IPS-20b (cell line): ENCODE results near the gene CLSTN2.

Experiments
- H3K27ac ChIP-seq: one replicate; pipeline ENCODE4 v1.5.1; 2013; ENCODE audit warnings: low read length
- H3K27me3 ChIP-seq: 2 replicates; pipeline ENCODE4 v1.6.1; 2013; ENCODE audit warnings: mild to moderate bottlenecking, low read length, inconsistent platforms; ENCODE audit not compliant: insufficient read depth
- H3K36me3 ChIP-seq: 2 replicates; pipeline ENCODE4 v1.6.1; 2013; ENCODE audit warnings: low read depth, mild to moderate bottlenecking, inconsistent platforms, low read length, moderate library complexity; ENCODE audit not compliant: insufficient read depth
- H3K4me1 ChIP-seq: 2 replicates; pipeline ENCODE4 v1.6.1; 2013; ENCODE audit warnings: mild to moderate bottlenecking, control low read depth, inconsistent platforms, low read length, moderate library complexity; ENCODE audit not compliant: insufficient read depth
- H3K4me3 ChIP-seq: 2 replicates; pipeline ENCODE4 v1.5.1; 2013; ENCODE audit warnings: mild to moderate bottlenecking, low read length, inconsistent platforms
- H3K9ac ChIP-seq: 2 replicates; pipeline ENCODE4 v1.6.1; 2013; ENCODE audit warnings: low read depth, mild to moderate bottlenecking, inconsistent platforms, low read length, moderate library complexity
- H3K9me3 ChIP-seq: 2 replicates; pipeline ENCODE4 v1.6.1; 2013; ENCODE audit warnings: mild to moderate bottlenecking, low read depth, low read length, inconsistent platforms; ENCODE audit not compliant: insufficient read depth

Gene CLSTN2

GRCh38 chr3:140258222-140258724 lies 323.3 kb downstream of the CLSTN2 start:
- no peak overlapping the region for H3K9ac ChIP-seq
- H3K27ac ChIP-seq, result no peak overlapping the region
- H3K4me3 ChIP-seq, result no peak overlapping the region
- peaks cover 12% of the 10 kb centered on the region; the same call in 1 of the 2 replicates for H3K4me1 ChIP-seq
- H3K27me3 ChIP-seq, result no peaks in the 10 kb centered on the region
- no peaks in the 10 kb centered on the region for H3K36me3 ChIP-seq
- H3K9me3 ChIP-seq, result no peaks in the 10 kb centered on the region

GRCh38 chr3:140265302-140265701 lies 330.3 kb downstream of the CLSTN2 start:
- H3K36me3 ChIP-seq, result no peaks in the 10 kb centered on the region
- H3K27ac ChIP-seq, result no peak overlapping the region
- H3K4me3 ChIP-seq, result no peak overlapping the region
- H3K4me1 ChIP-seq, result no peaks in the 10 kb centered on the region
- H3K9ac ChIP-seq, result no peak overlapping the region
- H3K9me3 ChIP-seq, result no peaks in the 10 kb centered on the region
- no peaks in the 10 kb centered on the region for H3K27me3 ChIP-seq

DNA sequence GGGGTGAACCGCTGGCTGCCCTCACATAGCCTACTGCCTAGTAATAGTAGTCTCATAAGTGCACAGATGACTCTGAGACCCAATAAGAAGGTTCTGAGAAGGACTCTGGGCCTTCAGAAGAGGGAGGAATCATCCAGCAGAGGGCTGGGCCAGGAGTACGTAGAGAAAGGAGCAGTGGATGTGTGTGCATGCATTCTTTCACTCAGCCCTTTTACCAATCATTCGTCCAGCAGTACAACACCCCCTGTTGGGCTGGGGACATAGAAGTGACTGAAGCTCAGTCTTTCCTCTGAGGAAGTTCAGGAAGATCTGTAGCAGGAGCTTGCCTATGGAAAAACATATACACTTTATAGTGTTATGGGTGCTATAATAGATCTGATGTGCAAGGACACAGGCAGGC lies 333.1 kb downstream of the CLSTN2 start:
- no peak overlapping the region for H3K27ac ChIP-seq
- H3K27me3 ChIP-seq, result no peaks in the 10 kb centered on the region
- H3K9me3 ChIP-seq, result no peaks in the 10 kb centered on the region
- H3K36me3 ChIP-seq, result no peaks in the 10 kb centered on the region
- no peak overlapping the region for H3K4me3 ChIP-seq
- no peaks in the 10 kb centered on the region for H3K4me1 ChIP-seq
- H3K9ac ChIP-seq, result no peak overlapping the region

DNA sequence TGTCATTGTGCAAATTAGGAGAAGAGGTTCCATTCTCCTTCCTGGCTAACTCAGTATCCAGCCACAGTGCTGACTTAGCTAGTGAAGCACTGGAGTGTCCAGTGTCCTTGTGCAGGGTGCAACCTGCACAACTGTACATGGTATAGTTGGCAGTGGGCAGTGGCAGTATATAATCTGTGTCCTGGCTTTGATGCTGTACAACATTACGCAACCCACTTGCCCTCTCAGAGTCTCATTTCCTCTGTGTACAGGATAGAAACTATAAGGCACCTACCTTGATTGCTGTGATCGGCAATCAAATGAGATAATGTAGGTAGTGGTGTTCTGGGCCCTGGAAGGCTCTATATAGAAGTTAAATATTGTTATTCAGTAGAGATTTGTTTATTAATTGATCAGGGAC lies 333.6 kb downstream of the CLSTN2 start:
- no peaks in the 10 kb centered on the region for H3K36me3 ChIP-seq
- no peak overlapping the region for H3K27ac ChIP-seq
- H3K9ac ChIP-seq, result no peak overlapping the region
- no peaks in the 10 kb centered on the region for H3K4me1 ChIP-seq
- no peaks in the 10 kb centered on the region for H3K27me3 ChIP-seq
- no peaks in the 10 kb centered on the region for H3K9me3 ChIP-seq
- no peak overlapping the region for H3K4me3 ChIP-seq

DNA sequence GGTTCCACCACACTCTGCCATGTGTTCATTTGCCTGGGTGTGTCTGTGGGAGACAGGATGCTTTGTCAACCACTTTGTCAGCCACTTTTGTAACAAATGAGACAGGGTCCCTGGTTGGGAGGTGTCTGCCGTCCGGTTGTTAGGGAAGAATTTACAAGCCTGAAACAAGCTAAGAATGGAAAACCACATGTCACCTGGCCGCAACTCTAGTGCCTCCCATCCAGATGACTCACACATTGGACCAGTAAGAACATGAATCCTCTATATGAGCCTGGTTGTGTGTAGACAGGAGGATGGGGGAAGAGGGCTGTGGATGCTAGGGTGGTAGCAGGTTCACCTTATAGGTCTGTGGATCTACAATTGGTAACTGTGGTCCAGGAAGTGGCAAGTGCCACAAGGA lies 335.3 kb downstream of the CLSTN2 start:
- Histone ChIP-seq H3K27ac (no peak overlapping the region), H3K4me1 (no peaks in the 10 kb centered on the region), H3K27me3 (no peaks in the 10 kb centered on the region), H3K4me3 (no peak overlapping the region), H3K9me3 (no peaks in the 10 kb centered on the region), H3K36me3 (no peaks in the 10 kb centered on the region), H3K9ac (no peak overlapping the region)

DNA sequence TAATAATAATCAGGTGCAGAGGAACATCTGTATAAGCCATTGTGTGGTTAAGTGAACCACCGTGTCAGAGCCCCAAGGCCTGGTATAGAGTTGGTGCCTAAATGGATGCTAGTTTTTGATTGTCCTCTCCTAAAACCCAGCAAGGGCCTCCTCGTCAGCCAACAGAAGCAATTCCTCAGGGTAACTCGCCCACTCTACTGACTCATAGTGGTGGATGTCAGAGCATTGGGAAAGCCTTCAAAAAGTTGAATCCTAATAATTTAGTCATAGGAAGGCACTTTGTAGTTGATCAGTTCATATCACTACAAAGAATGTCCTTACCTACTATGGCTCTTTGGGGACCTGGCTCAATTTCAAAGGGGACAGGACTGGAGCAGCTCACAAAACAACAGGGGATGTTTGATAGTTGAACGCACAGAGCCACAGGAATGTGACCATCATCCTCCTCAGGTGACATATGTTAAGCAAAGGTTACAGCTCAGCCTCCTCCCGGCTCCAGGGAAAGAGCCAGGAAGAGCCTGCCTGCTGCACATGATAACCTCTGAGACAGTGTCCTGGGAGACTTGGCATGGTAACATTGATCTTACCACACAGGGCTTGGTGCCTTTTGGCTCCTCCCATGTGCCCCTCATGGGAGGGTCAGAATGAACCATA lies 338.7 kb downstream of the CLSTN2 start:
- no peak overlapping the region for H3K27ac ChIP-seq
- no peaks in the 10 kb centered on the region for H3K36me3 ChIP-seq
- H3K27me3 ChIP-seq, result no peaks in the 10 kb centered on the region
- H3K9ac ChIP-seq, result no peak overlapping the region
- no peaks in the 10 kb centered on the region for H3K9me3 ChIP-seq
- no peaks in the 10 kb centered on the region for H3K4me1 ChIP-seq
- no peak overlapping the region for H3K4me3 ChIP-seq

GRCh38 chr3:140274429-140274828 lies 339.4 kb downstream of the CLSTN2 start:
- no peak overlapping the region for H3K9ac ChIP-seq
- H3K27me3 ChIP-seq, result no peaks in the 10 kb centered on the region
- H3K27ac ChIP-seq, result no peak overlapping the region
- H3K9me3 ChIP-seq, result no peaks in the 10 kb centered on the region
- H3K36me3 ChIP-seq, result no peaks in the 10 kb centered on the region
- H3K4me3 ChIP-seq, result no peak overlapping the region
- no peaks in the 10 kb centered on the region for H3K4me1 ChIP-seq

DNA sequence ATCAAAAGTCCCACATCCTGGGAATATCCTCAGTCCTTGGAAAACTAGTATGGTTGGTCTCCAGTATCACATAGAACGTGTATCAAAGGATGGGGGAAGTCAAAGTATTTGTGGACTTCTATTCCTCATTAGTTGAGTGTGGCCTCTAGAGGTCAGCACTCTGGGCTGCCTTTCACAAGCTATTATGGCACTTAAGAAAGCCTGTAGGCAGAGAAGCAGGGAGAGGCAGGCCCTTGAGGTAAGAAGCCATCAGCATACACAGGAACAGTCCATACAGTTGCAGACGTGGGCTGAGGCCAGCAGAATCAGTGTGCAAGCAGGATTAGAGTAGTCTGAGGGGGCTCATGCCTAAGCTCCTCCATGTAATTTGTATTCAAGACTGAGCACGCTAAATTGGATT lies 341.7 kb downstream of the CLSTN2 start:
- Histone ChIP-seq H3K36me3 (no peaks in the 10 kb centered on the region), H3K9ac (no peak overlapping the region), H3K9me3 (no peaks in the 10 kb centered on the region), H3K4me3 (no peak overlapping the region), H3K27me3 (no peaks in the 10 kb centered on the region), H3K27ac (no peak overlapping the region), H3K4me1 (no peaks in the 10 kb centered on the region)

- Histone ChIP-seq H3K4me1 (no peaks in the 10 kb centered on the region), H3K4me3 (no peak overlapping the region), H3K9me3 (no peaks in the 10 kb centered on the region), H3K36me3 (no peaks in the 10 kb centered on the region), H3K27me3 (no peaks in the 10 kb centered on the region), H3K27ac (no peak overlapping the region), H3K9ac (no peak overlapping the region)
These were observed 342.9 kb downstream of the CLSTN2 start for GRCh38 chr3:140277886-140278285.

- Histone ChIP-seq H3K36me3 (no peaks in the 10 kb centered on the region), H3K4me1 (peaks cover 7% of the 10 kb centered on the region; the same call in 1 of the 2 replicates), H3K9me3 (no peaks in the 10 kb centered on the region), H3K27me3 (no peaks in the 10 kb centered on the region), H3K27ac (no peak overlapping the region), H3K9ac (no peak overlapping the region), H3K4me3 (no peak overlapping the region)
These were observed 349.4 kb downstream of the CLSTN2 start for GRCh38 chr3:140284372-140284771.

DNA sequence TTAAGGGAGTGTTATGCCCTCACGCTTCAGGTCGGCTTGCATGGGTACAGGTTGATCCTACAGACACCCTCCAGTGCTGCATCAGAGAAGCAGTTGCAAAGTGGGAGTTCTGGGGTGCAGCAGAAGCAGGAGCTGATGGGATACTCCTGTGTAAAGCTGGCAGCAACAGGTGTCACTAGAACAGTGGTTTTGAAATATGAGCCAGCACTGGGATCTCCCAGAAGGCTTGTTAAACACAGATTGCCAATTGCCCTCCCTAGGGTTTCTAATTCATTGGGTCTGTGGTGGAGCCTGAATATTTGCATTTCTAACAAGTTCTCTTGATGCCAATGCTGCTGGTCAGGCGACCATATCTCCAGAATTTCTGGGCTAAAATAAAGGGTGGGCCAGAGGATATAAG lies 350.4 kb downstream of the CLSTN2 start:
- Histone ChIP-seq H3K36me3 (no peaks in the 10 kb centered on the region), H3K27me3 (no peaks in the 10 kb centered on the region), H3K9me3 (no peaks in the 10 kb centered on the region), H3K9ac (no peak overlapping the region), H3K27ac (no peak overlapping the region), H3K4me3 (no peak overlapping the region), H3K4me1 (peaks cover 12% of the 10 kb centered on the region; the same call in 1 of the 2 replicates)

- Histone ChIP-seq H3K27me3 (no peaks in the 10 kb centered on the region), H3K4me3 (no peak overlapping the region), H3K27ac (no peak overlapping the region), H3K36me3 (no peaks in the 10 kb centered on the region), H3K9me3 (no peaks in the 10 kb centered on the region), H3K4me1 (peaks cover 12% of the 10 kb centered on the region; the same call in 1 of the 2 replicates), H3K9ac (no peak overlapping the region)
These were observed 353.6 kb downstream of the CLSTN2 start for GRCh38 chr3:140288595-140288994.
